CD4-positive, alpha-beta T cell treated with Interleukin-6 at 100 ng/mL for 8 hours (primary cell): ENCODE data around the gene PCDHB1.
"Not testable (repeated sequence)": the region's sequence is repeated elsewhere in the genome, so short reads cannot be mapped to it uniquely, and the experiment has no call there.

Experiments
- DNase-seq: peaks from one replicate; pipeline ENCODE4 v3.0.0-alpha.2; 2020; ENCODE audit warnings: mixed read lengths, low spot score

PCDHB1 gene

GRCh38 chr5:141077826-141078225, 26.7 kb downstream of the PCDHB1 start:
- no peak for DNase-seq

- no peak for DNase-seq
These were observed 31.1 kb downstream of the PCDHB1 start for GRCh38 chr5:141082228-141082627.

DNA sequence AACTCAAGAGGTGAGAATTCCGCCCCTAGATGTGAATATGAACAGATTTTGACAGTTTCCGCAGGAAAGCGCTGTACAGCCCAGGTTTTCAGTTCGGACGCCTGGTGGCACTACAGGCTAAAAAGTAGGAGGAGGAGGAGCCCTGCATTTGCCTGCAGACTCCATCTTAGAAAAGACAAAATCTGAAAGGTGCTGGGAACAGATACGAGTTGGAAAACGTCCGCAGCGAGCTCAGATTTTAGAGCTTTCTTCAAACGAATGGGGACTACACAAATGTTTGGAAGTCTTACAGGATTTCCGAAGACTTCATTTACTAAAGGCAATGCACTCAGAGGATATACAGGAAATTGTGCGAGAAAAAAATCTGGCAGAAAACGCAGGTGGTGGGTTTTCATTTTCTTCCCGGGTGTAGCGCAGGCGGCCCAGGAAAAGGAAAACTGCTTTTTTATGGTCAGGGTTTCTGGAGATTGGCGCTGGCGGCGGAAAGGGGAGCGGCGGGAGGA, 33.4 kb downstream of the PCDHB1 start:
- DNase-seq, result peak; percentile 33

- no peak for DNase-seq
These were observed 43.5 kb downstream of the PCDHB1 start, which contains the start of gene PCDHB2 for GRCh38 chr5:141094481-141095262. Gene PCDHB2, plus strand, starts transcription at chr5:141094615. Its CDS starts 176 bp downstream, at chr5:141094791.

DNA sequence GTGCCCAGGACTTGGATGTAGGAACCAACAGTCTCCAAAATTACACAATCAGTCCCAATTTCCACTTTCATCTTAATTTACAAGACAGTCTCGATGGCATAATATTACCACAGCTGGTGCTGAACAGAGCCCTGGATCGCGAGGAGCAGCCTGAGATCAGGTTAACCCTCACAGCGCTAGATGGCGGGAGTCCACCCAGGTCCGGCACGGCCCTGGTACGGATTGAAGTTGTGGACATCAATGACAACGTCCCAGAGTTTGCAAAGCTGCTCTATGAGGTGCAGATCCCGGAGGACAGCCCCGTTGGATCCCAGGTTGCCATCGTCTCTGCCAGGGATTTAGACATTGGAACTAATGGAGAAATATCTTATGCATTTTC, 44.1 kb downstream of the PCDHB1 start:
- no peak for DNase-seq

DNA sequence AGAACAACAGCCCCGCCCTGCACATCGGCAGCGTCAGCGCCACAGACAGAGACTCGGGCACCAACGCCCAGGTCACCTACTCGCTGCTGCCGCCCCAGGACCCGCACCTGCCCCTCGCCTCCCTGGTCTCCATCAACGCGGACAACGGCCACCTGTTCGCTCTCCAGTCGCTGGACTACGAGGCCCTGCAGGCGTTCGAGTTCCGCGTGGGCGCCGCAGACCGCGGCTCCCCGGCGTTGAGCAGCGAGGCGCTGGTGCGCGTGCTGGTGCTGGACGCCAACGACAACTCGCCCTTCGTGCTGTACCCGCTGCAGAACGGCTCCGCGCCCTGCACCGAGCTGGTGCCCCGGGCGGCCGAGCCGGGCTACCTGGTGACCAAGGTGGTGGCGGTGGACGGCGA, 45.0 kb downstream of the PCDHB1 start:
- not testable (repeated sequence) for DNase-seq

DNA sequence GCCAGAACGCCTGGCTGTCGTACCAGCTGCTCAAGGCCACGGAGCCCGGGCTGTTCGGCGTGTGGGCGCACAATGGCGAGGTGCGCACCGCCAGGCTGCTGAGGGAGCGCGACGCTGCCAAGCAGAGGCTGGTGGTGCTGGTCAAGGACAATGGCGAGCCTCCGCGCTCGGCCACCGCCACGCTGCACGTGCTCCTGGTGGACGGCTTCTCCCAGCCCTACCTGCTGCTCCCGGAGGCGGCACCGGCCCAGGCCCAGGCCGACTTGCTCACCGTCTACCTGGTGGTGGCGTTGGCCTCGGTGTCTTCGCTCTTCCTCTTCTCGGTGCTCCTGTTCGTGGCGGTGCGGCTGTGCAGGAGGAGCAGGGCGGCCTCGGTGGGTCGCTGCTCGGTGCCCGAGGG, 45.4 kb downstream of the PCDHB1 start:
- not testable (repeated sequence) for DNase-seq

- no peak for DNase-seq
These were observed 49.1 kb downstream of the PCDHB1 start, which contains the start of gene PCDHB3 for GRCh38 chr5:141100243-141100805. Gene PCDHB3, plus strand, starts transcription at chr5:141100473. Its CDS starts 177 bp downstream, at chr5:141100650.

GRCh38 chr5:141101059-141101458, 49.9 kb downstream of the PCDHB1 start:
- no peak for DNase-seq

DNA sequence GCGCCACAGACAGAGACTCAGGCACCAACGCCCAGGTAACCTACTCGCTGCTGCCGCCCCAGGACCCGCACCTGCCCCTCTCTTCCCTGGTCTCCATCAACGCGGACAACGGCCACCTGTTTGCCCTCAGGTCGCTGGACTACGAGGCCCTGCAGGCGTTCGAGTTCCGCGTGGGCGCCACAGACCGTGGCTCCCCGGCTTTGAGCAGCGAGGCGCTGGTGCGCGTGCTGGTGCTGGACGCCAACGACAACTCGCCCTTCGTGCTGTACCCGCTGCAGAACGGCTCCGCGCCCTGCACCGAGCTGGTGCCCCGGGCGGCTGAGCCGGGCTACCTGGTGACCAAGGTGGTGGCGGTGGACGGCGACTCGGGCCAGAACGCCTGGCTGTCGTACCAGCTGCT, 50.9 kb downstream of the PCDHB1 start:
- not testable (repeated sequence) for DNase-seq

DNA sequence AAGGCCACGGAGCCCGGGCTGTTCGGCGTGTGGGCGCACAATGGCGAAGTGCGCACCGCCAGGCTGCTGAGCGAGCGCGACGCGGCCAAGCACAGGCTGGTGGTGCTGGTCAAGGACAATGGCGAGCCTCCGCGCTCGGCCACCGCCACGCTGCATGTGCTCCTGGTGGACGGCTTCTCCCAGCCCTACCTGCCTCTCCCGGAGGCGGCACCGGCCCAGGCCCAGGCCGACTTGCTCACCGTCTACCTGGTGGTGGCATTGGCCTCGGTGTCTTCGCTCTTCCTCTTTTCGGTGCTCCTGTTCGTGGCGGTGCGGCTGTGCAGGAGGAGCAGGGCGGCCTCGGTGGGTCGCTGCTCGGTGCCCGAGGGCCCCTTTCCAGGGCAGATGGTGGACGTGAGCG, 51.3 kb downstream of the PCDHB1 start:
- DNase-seq, result not testable (repeated sequence)

- DNase-seq, result no peak
These were observed 54.2 kb downstream of the PCDHB1 start for GRCh38 chr5:141105350-141105749.
